ENCODE results near the gene CPSF4. TPM values are rescaled to one million over a fixed set of nuclear protein-coding genes. Genes with fewer than 3 reads are reported as not detected.
"Not testable (repeated sequence)": the region's sequence is repeated elsewhere in the genome, so short reads cannot be mapped to it uniquely, and the experiment has no call there.

The CPSF4 gene
- total RNA-seq, 2 donors from 2014 or later: 16.6 to 39.2 TPM

DNA sequence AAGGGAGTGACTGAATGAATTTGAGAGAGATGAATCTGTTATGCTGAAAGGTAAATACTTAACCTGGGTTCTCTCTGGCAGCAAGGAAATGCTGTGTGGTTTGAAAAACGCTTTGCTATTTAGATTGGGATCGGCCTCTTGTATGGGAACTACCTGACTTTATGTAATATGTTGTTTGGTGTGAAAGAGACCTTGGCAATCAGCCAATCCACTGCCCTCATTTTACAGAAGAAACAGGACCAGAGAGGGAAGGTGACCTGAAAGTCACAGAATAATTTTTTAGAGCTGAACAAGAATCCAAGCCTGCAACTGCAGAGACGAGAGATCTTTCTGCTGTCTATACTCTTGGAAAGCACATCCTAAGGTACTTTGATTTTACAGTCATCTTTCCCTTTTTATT is 28.9 kb upstream of the CPSF4 start:
- intact Hi-C loops (cut with DNase I): loop anchor here (5.0 kb wide), 1 partner anchor 38 kb away; the partner anchor contains the start of gene ARPC1B
- Histone ChIP-seq H3K27ac (no peak overlapping the region), H3K9ac (ENCODE audit: low read depth in 2 of 2, low read length in 2 of 2) (peak overlapping the region in 1 of 2 donors; percentile 91), H3K9me3 (no peaks in the 10 kb centered on the region), H3K36me3 (peaks cover 8% of the 10 kb centered on the region), H3K4me1 (peaks cover 12% of the 10 kb centered on the region), H3K4me3 (peak overlapping the region; percentile 90), H3K27me3 (no peaks in the 10 kb centered on the region)
- TF ChIP-seq CTCF (IDR thresholded peaks at IDR 0.05): no peak
- no peak for DNase-seq

- TF ChIP-seq CTCF (IDR thresholded peaks at IDR 0.05): no peak
- Histone ChIP-seq H3K9me3 (no peaks in the 10 kb centered on the region), H3K27me3 (no peaks in the 10 kb centered on the region), H3K27ac (no peak overlapping the region), H3K4me3 (no peak overlapping the region), H3K4me1 (peaks cover 12% of the 10 kb centered on the region), H3K36me3 (peaks cover 8% of the 10 kb centered on the region), H3K9ac (ENCODE audit: low read depth in 2 of 2, low read length in 2 of 2) (no peak overlapping the region)
- intact Hi-C loops (cut with DNase I): no loop called here
- DNase-seq: no peak
These were observed 28.1 kb upstream of the CPSF4 start for GRCh38 chr7:99410635-99411034.

DNA sequence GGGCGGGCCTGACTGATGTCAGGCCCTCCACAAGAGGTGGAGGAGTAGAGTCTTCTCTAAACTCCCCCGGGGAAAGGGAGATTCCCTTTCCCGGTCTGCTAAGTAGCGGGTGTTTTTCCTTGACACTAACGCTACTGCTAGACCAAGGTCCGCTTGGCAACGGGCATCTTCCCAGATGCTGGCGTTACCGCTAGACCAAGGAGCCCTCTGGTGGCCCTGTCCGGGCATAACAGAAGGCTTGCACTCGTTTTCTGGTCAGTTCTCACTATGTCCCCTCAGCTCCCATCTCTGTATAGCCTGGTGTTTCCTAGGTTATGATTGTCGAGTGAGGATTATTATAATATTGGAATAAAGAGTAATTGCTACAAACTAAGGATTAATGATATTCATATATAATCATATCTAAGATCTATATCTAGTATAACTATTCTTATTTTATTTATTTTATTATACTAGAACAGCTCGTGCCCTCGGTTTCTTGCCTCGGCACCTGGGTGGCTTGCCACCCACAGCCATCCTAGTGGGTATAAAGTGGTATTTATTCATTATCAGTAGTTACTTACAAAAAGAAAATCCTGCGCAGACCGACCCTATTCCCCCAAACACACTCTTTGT is 23.1 kb upstream of the CPSF4 start:
- H3K4me3 ChIP-seq; H3K4me1 ChIP-seq; H3K27ac ChIP-seq; H3K27me3 ChIP-seq; H3K9me3 ChIP-seq; H3K9ac ChIP-seq (ENCODE audit: low read depth in 2 of 2, low read length in 2 of 2): not testable (repeated sequence)
- peak; percentile 77 for DNase-seq
- intact Hi-C loops (cut with DNase I): loop anchor here (5.0 kb wide), 1 partner anchor 48 kb away; no protein-coding TSS in a partner anchor
- peaks cover 46% of the 10 kb centered on the region for H3K36me3 ChIP-seq
- peak; percentile 66 for TF ChIP-seq CTCF (IDR thresholded peaks at IDR 0.05)

DNA sequence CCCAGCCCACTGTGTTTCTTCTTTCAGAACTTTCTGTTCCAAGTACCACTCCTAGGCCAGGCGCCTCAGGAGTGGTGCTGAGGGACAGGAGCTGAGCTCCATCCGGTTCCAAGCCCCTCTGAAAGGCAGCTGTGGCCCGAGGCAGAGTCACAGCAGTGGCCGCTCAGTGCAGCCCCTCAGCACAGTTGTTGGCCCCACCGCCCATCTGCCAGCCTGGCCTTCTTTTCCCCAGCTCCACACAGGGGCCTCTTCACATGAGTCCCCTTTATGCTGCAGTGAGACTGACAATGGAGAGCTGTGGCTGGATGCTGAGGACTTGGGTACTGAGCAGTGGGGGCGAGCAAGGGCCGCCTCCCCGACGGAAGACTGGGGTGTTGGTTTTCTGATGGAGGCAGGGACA is 20.5 kb upstream of the CPSF4 start:
- Histone ChIP-seq H3K27ac (no peak overlapping the region), H3K27me3 (no peaks in the 10 kb centered on the region), H3K4me1 (no peaks in the 10 kb centered on the region), H3K9me3 (no peaks in the 10 kb centered on the region), H3K36me3 (peaks cover 40% of the 10 kb centered on the region), H3K4me3 (no peak overlapping the region), H3K9ac (ENCODE audit: low read depth in 2 of 2, low read length in 2 of 2) (no peak overlapping the region)
- intact Hi-C loops (cut with DNase I): loop anchor here (5.0 kb wide), 1 partner anchor 51 kb away; no protein-coding TSS in a partner anchor
- no peak for TF ChIP-seq CTCF (IDR thresholded peaks at IDR 0.05)
- DNase-seq: no peak

GRCh38 chr7:99419323-99420021 is 19.3 kb upstream of the CPSF4 start:
- peaks cover 40% of the 10 kb centered on the region for H3K36me3 ChIP-seq
- no peaks in the 10 kb centered on the region for H3K4me1 ChIP-seq
- no peak for DNase-seq
- no peaks in the 10 kb centered on the region for H3K9me3 ChIP-seq
- H3K27me3 ChIP-seq: no peaks in the 10 kb centered on the region
- no peak overlapping the region for H3K4me3 ChIP-seq
- no peak overlapping the region for H3K9ac ChIP-seq (ENCODE audit: low read depth in 2 of 2, low read length in 2 of 2)
- no peak for TF ChIP-seq CTCF (IDR thresholded peaks at IDR 0.05)
- intact Hi-C loops (cut with DNase I): loop anchor here (5.0 kb wide), 1 partner anchor 52 kb away; no protein-coding TSS in a partner anchor
- H3K27ac ChIP-seq: no peak overlapping the region

All from colonic mucosa (tissue), 4 donors.